ENCODE data around the gene LRRC15.

- TF ChIP-seq CTCF (IDR thresholded peaks at IDR 0.05) (no peak), POLR2A (IDR thresholded peaks at IDR 0.05) (no peak)
Observed at GRCh38 chr3:194383276-194383940, 13.9 kb upstream of the LRRC15 start.

Measured in thyroid gland (tissue), 4 donors.